ENCODE results near the gene PKNOX2. TPM values are rescaled to one million over a fixed set of nuclear protein-coding genes. Genes with fewer than 3 reads are reported as not detected.

Gene PKNOX2
- total RNA-seq, 1 donor from 2014 or later: 20.2 TPM

DNA sequence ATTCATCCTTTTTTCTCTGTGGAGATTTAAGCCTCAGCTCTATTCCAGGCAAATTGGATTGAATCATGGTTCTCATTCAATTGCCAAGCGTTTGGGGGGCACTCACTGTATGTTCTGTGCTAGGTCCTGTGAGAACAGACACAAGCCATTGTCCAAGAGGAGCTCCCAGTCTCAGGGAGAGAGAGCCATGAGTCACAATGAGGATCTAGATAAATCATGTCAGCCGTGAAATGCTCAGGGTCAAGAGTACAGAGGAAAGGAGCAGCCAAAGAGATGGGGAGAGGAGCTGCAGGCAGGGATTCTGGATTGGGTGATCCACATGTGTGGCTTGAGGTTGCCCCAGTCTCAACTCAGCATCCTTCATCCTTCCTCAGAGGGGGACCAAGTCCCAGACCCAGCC lies 237.9 kb downstream of the PKNOX2 start:
- DNase-seq (ENCODE audit: low read depth): peak; percentile 54

DNA sequence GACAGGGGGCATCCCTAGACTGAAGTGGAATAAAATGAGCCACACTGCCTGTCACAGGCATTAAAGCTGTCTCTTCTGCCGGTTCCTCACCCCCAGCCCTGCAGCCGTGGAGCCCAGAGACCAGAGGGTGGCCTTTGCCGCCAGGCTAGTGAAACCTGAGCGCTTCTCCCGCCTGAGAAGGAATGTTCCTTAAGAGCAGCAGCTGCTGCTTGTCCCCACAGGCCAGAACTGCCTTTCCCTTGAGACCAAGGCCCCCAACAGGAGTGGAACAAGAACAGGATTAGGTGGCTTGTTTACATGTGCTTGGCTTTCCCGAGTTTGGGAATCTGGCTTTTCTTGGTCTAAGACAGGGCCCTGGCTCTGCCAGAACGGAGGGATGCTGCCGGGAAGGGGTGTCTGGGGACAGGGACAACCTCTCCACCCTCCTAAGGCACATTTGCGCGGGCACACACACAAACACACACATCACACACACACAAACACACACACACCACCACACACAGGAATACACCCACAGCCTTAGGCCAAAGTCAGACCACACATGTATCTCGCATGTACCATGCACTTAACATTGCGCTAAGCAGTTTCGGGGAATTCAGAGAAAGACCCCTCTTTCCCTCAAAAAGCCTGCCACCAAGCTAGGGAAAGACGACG lies 239.7 kb downstream of the PKNOX2 start:
- peak; percentile 95 for DNase-seq (ENCODE audit: low read depth)

DNA sequence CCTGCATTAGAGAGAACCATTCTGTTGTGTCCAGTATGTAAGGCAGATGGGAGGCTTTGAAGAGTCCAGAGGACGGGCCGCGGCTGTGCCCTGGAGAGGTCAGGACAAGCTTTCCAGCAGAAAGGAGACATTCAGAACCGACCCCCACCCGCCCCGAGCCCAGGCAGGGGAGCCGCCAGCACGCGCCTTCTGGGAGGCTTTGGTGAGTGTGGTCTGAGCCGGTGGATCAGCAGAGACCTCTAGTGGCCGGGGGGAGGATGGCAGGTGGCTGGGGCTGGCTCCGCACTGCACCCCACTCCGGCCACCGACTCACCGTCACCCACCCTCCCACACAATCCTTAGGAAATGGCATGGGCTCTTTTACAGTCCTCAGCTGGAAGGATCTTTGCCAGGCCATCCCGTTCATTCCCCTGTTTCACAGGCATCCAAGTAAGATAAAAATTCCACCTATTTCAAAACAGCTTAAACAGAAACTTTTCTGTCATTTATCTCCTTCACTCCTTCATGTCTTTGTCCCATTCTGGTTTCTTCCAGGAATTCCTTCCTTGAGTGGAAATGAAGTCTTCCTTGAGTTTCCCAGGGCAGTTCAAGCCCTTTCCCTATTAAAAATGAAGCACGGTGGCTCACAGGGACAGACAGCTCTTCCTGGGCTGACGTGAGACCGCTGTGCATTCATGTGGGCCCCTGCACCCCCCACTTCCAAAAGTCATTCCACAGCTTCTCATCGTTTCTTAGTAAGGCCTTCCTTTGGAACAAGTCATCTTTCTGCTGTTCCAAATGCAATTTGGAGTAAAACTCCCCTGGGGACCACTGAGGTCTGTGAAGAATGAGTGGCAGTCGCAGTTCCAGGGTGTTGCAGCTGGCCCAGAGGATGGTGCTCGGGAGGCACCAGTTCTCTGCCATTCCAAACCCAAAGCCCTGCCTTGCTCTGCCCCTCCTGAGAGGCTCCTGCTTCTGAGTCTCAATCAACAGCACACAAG lies 240.6 kb downstream of the PKNOX2 start:
- peak; percentile 71 for DNase-seq (ENCODE audit: low read depth)

DNA sequence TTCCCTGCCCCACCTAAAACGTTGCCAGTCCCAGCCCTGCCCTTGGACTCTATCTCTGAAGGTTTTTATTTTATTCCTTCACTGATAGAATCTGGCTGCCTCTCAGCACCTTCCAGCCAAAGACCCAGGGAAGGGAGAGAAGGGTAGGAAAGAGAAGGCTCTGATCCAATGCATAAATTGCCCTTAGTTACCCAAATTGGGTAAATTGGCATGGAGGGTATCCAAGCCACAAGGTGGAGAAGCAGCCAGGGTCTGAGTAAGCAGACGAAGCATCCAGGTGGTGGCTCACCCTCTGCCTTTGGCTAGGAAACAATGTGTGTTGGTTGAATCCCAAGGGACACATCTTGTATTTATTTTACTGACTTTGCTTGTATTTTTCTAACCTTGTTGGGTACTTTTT lies 242.5 kb downstream of the PKNOX2 start:
- DNase-seq (ENCODE audit: low read depth): no peak

DNA sequence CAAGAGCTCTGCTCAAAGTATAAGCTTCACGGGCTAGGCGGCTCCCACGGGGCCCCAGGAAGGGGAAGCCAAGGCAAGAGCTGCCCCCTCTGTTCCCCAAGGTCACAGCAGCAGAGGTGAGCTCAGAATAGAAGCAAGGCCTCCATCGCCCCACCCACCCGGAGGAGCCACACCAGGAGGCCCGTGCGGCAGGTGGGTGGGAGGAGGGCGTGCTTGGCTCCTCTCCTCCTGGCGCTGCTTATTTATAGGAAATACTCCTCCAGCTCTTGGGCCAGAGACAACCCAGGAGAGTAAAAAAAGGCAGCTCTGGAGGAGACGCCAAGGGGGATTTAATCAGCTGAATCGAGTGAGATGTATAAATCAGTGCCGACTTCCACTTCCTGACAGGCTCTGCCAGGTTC lies 243.8 kb downstream of the PKNOX2 start:
- DNase-seq (ENCODE audit: low read depth): no peak

DNA sequence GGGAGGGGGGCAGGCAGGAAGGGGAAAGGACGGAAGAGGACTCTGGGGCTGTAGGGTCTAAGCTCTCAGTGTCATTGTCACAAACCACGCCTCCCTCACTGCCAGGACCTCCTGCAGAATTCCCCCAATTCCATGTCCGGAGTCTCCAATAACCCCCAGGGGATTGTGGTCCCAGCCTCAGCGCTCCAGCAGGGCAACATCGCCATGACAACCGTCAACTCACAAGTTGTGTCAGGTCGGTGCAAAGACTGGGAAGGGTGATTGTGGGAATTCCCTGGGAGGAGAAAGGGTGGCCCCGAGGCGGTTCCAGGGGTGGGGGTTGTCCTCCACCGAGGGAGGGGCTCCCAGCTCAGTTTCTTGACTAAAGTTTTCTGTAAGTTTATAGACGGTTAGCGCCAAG lies 245.5 kb downstream of the PKNOX2 start:
- no peak for DNase-seq (ENCODE audit: low read depth)

DNA sequence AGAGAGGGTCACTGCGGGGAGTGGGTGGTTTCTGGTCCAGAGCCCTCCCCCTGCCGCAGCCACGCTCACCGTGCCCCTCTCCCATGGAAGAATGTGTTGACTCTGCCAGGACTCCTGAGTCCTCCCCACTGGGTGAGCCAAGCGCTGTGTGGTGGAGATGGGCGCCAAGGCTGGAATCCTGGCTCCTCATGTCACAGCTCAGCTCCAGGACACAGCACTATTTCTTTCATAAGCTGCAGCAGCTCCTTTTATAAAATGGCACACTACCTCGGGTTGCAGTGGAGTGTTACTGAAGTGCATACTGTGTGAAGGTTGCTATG lies 247.6 kb downstream of the PKNOX2 start:
- no peak for DNase-seq (ENCODE audit: low read depth)

DNA sequence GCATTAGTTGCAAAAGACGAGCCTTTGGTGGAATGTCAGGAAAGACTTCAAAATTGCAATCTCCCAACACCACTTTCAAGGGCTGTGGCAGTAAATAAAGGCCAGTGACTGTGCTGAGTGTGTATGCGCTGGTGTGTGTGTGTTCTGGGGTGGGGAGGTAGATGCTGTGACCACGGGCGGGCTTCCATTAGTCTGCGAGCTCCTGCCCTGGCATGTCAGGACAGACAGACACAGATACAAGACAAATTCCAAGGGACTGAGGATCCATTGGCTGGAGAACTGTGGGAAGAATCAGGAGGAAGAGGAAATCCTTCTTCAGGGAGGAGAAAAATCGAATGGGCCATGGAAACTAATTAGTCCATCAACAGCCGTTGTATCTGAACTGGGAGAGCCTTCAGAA lies 248.0 kb downstream of the PKNOX2 start:
- DNase-seq (ENCODE audit: low read depth): no peak

DNA sequence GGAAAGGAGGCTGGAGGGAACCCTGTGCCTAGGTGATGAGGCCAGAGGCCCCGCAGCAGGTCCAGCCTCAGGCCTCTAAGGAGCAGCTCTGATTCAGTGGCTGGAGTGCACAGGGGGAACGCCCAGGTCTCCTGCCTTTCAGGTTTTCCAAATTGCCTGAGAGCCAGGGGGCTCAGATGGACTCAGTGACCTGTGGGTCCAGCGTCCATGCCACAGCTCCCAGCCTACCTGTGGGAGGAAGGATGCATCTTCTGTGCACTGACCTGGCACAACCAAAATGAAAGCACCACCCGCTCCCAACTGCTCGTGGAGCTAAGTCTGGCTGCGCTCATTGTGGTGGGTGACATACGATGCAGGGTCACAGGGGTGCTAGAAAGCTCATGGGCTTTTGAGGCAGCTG lies 248.7 kb downstream of the PKNOX2 start:
- no peak for DNase-seq (ENCODE audit: low read depth)

DNA sequence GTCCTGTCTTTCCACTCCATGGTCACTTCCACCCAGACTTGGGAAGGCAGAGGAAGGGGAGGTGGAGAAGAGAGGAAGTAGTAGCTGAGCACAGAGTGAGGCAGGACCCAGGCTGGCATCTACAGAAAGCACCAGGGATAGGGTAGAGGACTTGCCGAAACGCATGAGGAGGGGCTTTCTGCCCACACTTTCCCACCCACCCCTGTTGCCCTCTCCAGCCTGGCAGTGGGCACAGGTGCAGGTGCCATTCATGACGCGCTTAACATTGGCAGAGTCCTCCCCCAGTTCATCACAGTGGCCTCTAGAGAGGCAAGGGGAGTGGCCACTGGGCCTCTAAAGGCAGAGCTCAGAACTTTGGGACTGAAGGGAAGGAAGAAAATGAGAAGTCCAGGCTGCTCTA lies 249.6 kb downstream of the PKNOX2 start:
- DNase-seq (ENCODE audit: low read depth): no peak

DNA sequence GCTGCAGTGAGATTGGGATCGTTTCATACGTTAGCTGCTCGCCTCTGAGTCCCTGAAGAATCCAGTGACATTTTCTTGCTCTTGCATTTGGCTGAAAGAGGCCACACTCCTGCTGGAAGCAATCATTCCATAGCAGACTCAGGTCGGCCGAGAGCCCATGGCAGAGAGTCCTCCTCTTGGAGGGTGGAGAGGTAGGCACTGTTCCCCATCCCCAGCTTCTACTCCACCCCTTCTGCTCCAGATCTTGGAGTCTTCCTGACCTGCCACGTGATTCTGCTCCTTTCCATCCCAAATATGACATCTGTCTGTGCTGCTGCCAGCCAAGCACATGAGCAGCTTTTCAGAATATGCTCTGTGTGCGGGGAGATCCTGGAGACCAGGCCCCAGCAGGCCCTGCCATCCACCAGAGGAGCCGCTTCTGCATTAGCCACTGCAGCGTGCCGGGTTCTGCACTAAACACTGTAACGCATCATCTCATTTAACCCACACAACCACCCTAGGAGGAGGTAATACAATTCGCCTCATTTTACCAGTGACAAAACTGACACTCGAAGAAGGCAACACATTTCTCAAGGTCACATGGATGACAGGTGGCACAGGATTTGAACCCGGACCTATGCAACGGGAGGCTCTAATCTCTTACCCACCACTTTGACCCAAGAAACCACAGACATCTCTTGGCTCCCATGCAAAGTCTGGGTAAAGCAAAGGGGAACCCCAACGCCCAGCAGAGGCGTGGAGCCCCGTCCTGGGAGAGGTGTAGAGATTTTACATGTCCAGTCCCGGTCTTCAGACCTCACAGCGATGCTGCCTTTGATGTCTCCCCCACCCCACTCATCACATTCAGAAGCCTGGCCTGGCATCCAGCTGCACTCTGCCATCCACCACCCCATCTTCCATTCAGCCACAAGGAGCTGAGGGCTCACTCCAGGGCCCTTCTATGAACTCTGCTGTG lies 252.7 kb downstream of the PKNOX2 start:
- no peak for DNase-seq (ENCODE audit: low read depth)

DNA sequence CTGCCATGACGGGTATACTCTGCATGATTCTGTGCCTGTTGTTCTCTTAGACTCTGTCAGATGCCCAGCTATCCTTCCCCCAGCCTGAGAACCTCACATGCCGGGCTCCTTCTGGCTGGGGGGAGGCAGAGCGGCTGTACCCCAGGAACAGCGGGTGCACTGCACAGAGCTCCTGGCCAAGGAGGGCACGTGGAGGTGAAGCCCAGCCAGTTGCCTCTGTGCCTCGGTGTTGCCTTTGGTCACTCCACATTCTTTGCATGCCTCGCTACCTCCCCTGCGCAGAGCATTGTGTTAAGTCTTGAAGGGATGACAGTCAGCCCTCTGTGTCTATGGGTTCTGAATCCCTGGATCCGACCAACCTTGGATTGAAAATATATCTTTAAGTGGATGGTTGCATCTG lies 253.8 kb downstream of the PKNOX2 start:
- no peak for DNase-seq (ENCODE audit: low read depth)

DNA sequence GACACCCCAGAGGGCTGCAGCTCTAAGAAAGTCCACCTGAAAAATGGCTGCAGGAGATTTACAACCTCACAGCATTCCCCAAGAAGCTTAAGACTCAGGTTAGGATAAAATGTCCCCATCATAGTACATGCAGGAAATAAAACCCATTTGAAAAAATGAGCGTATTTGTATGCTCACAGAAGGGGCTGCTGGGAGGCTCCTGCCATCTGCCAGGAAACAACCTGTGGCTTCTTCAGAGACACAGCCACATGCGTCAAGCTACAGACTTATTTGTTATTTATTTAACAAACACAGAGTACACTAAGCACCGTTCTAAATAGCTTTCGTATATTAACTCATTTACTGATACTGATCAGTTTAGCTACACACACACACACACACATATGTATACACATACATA lies 258.1 kb downstream of the PKNOX2 start:
- DNase-seq (ENCODE audit: low read depth): no peak

DNA sequence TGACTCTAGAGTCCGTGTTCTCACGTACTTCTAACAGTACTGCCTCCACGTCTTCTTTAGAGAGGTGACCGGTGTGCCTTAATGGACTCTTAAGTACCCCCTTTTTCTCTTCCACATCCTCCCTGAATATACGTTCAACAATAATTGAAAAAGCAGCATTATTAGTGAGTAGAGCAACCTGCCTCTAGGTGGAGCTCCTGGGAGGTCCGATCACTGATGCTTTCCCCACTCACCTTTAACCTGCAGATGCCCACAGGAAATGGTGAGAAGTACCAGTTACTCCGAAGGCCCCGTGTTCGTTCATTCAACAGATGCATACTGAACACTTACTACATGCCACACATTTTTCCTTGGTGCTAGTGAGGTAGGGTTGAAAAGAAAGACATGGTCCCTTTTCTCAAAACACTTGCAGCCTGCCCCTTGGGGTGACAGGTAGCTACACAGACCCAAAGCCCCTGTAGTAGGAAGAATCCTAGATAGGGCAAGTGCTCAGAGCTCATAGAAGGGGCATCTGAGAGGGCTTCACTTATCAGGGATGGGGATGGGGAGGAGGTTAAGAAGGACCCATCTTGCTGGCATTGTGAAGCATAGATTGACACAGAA lies 258.8 kb downstream of the PKNOX2 start:
- DNase-seq (ENCODE audit: low read depth): no peak

DNA sequence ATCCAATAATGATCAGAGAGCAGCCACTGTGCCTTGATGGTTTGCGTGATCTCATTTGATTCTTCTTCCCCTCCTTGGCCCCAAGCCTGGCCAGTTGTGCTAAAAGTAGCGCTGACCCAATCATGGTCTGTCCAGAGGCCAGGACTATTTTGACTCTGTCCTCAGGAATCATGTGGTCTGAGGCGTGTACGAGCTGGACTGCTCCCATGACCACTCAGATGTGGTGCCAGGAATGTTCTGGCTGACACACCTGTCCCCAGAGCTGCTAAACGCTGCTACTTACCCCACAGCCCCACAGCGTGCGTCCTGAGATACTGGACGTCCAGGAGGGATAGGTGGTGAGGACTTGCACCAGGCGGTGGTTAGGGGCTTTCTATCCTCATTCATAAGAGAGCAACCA lies 261.1 kb downstream of the PKNOX2 start:
- DNase-seq (ENCODE audit: low read depth): peak; percentile 96

DNA sequence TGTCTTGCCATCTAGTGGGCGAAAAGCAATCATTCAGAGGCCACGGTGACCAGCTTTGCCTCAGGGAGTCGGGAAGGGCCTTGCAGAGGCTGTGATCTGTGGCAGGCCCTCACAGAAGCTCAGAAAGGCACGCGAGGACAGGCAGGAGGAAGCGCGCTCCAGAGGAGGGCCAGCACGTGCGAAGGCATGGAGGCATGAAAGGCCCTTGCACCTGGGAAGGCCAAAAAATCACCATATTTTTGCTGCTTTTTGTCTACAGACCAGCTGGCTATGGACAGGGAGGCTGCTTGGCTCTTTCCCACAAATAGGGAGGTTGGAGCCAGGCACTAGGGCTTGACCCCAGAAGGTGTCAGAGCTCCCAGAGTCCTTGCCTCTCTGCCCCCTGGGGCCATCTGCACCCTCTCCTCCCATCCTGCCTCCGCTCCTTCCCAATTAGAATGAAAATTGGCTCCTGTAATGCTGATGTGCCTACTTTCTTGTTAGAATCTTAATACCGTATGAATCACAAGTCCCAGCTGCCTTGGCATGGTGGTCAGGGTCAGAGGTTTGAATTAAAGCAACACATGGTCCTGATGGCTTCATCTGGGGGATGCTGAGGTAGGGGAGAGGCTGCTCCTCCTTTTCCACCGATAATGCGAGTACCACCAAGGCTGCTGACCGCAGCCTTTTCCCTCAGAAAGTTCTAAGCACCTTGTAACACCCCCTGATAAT lies 262.4 kb downstream of the PKNOX2 start:
- DNase-seq (ENCODE audit: low read depth): peak; percentile 64

DNA sequence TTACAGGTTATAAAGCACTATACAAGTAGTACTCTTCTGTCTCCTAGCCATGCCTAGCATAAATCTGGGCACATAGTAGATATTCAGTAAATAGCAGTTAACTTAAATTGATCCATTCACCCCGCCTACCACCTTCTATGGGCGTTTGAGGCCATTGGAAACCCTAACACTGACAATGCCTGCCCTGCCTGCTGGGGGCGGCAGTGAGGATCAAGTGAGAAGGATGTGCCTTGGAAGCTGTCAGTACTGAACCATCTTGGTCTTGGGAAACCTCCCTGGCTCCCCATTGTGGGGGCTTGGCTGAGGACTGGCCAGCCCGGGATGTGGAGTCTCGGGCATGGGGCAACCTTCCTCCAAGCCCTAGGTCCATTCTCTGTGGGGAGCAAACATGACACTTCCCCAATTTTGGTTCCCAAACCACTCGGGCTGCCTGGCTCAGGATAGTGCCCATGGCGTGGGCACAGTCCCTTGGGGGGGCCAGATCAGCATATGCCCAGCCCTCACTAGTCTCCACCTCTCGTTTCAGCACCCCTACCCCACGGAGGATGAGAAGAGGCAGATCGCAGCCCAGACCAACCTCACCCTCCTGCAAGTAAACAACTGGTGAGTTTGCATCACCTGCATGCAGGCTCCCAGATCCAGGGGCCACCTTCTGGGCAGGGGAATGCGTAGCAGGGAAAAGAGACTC lies 264.1 kb downstream of the PKNOX2 start:
- DNase-seq (ENCODE audit: low read depth): no peak

DNA sequence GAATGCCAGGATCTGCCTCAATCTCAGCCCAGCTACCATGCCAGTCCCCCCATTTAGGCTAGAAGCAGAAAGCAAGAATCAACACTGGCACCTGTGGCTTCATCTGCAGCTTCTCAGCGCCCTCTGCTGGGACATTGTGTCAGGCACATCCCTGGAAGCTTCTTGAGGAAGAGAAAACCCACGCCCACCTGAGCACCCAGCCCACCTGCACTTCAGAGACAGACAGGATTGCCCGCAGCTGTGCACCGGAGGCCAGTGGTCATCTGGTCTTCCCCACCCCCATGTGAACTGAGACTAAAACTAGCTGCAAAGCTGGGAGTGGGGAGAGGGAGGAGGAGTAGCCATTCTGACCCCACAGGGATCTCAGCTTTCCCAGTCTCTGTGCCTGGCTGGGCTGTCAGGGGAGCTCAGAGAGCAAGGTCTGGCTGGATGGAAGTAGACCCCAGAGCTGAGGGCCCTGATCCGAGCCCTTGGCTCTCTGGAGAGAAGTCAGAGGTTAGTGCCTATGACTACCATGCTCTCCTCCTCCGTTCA lies 264.7 kb downstream of the PKNOX2 start:
- DNase-seq (ENCODE audit: low read depth): peak; percentile 70

DNA sequence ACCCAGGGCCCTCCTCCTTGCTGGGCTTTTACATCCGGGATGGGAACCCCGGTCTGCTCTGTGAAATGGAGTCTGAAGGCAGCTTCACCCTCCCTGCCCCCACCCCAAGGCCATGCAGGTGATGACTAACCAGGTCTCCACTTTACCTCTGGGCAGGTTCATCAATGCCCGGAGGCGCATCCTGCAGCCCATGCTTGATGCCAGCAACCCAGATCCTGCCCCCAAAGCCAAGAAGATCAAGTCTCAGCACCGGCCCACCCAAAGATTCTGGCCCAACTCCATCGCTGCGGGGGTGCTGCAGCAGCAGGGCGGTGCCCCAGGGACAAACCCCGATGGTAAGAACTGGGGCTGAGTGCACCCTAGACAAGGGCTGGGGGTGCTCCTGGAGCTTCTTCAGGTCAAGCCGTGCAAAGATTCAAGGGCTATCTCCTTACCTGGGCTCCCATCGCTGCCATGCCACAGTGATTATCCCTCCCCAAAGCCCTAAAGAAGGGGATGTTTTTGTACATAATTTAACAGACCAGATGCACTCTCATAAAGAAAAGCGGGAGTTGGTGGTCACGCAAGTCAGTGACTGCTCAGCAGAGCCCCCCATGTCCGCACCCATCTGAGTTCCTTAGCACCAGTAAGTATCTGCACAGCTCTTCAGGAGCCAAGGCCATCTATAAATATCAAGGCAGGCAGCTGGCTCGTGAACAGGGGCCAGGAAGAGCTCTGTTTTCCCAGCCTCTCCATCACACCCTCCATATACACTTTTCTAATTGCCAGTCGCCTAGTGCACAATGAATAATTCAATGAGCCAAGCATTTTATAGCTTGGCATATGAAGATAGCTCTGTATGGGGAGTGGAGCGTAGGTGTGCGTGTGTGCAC lies 265.5 kb downstream of the PKNOX2 start:
- DNase-seq (ENCODE audit: low read depth): no peak

All from myocyte (in vitro differentiated cells).